GM18508 (cell line): ENCODE measurements around the gene PARVB.
"Not testable (repeated sequence)": the region's sequence is repeated elsewhere in the genome, so short reads cannot be mapped to it uniquely, and the experiment has no call there.

Experiments
- ATAC-seq: cut with Tn5 transposase; IDR thresholded peaks from one replicate; pipeline ENCODE4 v1.9.1; 2021; ENCODE audit warnings: moderate number of reproducible peaks; ENCODE audit not compliant: insufficient read depth, unreplicated experiment

PARVB gene

GRCh38 chr22:43996170-43996980 lies 27.7 kb upstream of the PARVB start:
- ATAC-seq = no peak

DNA sequence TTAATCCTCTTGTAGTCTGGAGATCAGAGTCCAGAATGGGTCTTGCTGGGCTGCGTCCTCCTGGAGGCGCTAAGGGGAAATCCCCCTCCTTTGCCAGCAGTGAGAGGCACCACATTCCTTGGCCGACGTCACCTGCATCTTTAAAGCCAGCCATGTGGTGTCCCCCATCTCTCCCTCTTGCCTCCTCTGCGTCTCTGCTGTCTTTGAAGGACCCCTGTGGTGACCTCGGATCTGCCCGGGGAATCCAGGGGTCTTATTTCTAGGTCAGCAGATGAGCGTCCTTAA lies 27.2 kb upstream of the PARVB start:
- no peak for ATAC-seq

DNA sequence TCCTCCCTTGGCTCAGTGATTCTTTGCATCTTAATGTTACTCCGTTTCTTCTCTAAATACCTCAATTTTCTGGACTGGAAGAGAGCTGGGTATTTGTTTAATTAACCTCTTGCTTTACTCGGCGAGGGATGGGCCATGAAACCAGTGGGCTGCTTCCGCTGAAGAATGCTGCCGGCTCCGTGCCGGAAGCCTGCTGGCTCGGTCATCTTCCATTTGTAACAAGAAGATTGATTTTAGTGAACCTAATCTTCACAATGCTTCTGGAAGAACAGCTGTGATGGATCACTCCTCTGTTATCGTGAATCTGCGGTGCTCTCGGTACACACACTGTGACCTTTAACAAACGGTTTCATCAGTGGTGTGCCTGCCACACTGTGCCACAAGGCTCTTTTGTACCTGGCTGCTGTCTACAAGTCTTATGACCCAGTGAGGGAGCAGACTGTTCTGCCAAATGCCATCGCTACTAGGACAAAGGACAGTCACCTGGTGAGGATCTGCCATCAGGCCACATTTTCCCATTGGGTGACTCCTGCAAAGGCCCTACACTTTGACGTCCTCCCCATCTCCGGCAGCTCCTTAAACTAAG lies 25.3 kb upstream of the PARVB start:
- ATAC-seq = no peak

- no peak for ATAC-seq
Measured at GRCh38 chr22:43999378-43999777, 24.7 kb upstream of the PARVB start.

- ATAC-seq = no peak
Measured at GRCh38 chr22:44000123-44000522, 24.0 kb upstream of the PARVB start.

- no peak for ATAC-seq
Measured at GRCh38 chr22:44001521-44001920, 22.6 kb upstream of the PARVB start.

GRCh38 chr22:44002324-44002723 lies 21.8 kb upstream of the PARVB start:
- ATAC-seq = no peak

DNA sequence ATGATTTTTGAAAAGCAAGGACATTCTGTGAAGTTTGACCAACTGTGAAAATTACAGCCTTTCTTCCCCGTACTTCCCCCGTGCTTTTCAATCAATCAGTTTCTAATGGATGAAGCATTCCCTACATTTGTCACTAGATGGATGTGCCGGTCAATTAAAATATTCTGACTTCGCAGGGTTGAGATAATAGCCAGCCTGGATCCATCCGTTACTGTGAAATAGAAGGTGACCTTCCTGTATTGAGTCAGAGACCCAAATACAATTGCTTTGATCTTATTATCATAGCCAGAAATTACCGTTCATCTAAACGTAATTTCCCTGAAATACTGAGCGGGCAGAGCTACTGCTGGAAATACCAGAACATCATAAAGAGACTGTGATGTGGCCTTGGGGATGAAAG lies 21.1 kb upstream of the PARVB start:
- ATAC-seq = no peak

- no peak for ATAC-seq
Measured at GRCh38 chr22:44003405-44004103, 20.5 kb upstream of the PARVB start.

- ATAC-seq = no peak
Measured at GRCh38 chr22:44004104-44004460, 20.0 kb upstream of the PARVB start.

- ATAC-seq = no peak
Measured at GRCh38 chr22:44005524-44005923, 18.6 kb upstream of the PARVB start.

- no peak for ATAC-seq
Measured at GRCh38 chr22:44012162-44012561, 11.9 kb upstream of the PARVB start.

- no peak for ATAC-seq
Measured at GRCh38 chr22:44012591-44012990, 11.5 kb upstream of the PARVB start.

GRCh38 chr22:44014241-44014640 lies 9.9 kb upstream of the PARVB start:
- ATAC-seq = no peak

- not testable (repeated sequence) for ATAC-seq
Measured at GRCh38 chr22:44016586-44016985, 7.5 kb upstream of the PARVB start.

DNA sequence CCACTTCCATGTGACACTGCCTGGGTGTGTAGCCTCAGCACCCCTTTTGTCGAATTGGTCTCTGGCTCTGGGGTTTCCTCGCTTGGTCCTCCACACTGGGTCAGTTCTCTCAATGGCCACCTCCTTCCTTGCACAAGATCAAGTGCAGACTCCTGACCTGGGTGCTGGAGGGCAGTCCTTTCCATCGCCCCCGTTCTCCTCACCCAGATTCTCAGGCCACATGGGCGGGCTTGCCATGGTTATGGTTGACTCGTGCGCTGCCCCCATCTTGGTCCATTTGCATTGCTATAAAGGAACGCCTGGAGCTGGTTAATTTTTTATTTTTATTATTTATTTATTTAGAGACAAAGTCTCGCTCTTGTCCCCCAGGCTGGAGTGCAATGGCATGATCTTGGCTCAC lies 5.5 kb upstream of the PARVB start:
- no peak for ATAC-seq

GRCh38 chr22:44019416-44019815 lies 4.7 kb upstream of the PARVB start:
- ATAC-seq = no peak

DNA sequence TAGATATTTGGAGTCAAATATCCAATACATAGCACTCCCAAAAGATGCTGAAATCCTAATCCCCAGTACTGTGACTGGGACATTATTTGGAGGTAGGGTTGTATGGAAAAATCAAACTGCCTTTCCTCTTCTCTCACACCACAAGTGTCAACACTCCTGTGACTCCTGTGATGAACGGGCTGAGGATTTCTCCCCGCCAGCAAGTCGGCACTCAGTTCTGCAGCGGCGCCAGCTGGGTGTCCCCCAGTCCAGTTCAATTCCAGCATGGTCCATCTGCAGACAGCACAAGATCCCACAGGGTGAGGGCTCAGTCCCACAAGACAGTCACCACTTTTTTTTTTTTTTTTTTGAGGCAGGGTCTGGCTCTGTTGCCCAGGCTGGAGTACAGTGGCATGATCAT lies 4.3 kb upstream of the PARVB start:
- ATAC-seq = no peak

DNA sequence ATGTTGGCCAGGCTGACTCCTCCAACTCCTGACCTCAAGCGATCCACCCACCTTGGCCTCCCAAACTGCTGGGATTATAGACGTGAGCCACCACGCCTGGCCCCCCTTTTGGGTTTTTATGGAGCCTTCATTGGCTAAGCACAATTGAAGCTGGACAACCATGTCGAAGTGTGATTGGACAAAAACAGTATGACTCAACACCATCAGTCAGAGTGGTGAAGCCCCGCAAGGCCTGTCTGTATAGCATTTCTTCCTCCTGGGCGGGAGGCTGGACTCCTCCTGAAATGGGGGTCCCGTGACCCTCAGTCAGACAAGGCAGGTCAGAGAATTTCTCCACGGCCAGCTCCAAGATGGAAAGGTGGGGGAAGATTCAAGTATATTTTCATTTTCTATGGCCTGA lies 3.1 kb upstream of the PARVB start:
- ATAC-seq = no peak

GRCh38 chr22:44023404-44024287 lies 456 bp upstream of the PARVB start:
- ATAC-seq = no peak
